Tibial artery (tissue), 4 donors: Measurements from ENCODE around the gene KRTAP5-2.
A peak's percentile ranks its signal among the peaks of the same experiment; 100 is the strongest.

Experiments used
- DNase-seq, 2 donors: peaks; one replicate each; pipeline ENCODE4 v3.0.0-alpha.2; 2019
- H3K27ac ChIP-seq, 2 donors: fragments of 200-600 bp; sonication (generic) in 1 of 2; 1 replicate in 1 of 2; 2 replicates in 1 of 2; pipeline ENCODE4 v1.5.1; 2018 to 2019; ENCODE audit warnings: mild to moderate bottlenecking in 1 of 2
- H3K27me3 ChIP-seq, 2 donors: fragments of 200-600 bp; sonication (generic) in 1 of 2; one replicate each; pipeline versions ENCODE4 v1.5.1 to v1.6.0; 2016 to 2019
- H3K36me3 ChIP-seq, 3 donors: fragments of 200-600 bp; sonication (generic) in 2 of 3; one replicate each; pipeline ENCODE4 v1.5.1; 2016 to 2019; ENCODE audit warnings: mild to moderate bottlenecking in 2 of 3
- H3K4me1 ChIP-seq, 4 donors: fragments of 200-600 bp; sonication (generic) in 2 of 4; 1 replicate in 3 of 4; 2 replicates in 1 of 4; pipeline ENCODE4 v1.5.1; 2016 to 2019
- H3K4me3 ChIP-seq, 2 donors: fragments of 200-600 bp; sonication (generic) in 1 of 2; 1 replicate in 1 of 2; 2 replicates in 1 of 2; pipeline ENCODE4 v1.5.1; 2018 to 2019; ENCODE audit warnings: mild to moderate bottlenecking in 2 of 2
- H3K9me3 ChIP-seq, 3 donors: fragments of 200-600 bp; sonication (generic) in 1 of 3; one replicate each; pipeline ENCODE4 v1.5.1; 2016 to 2019
- CTCF ChIP-seq, 2 experiments: fragments of 200-600 bp in 1 of 2; fragments of 450-650 bp in 1 of 2; IDR thresholded peaks; one replicate each; pipeline ENCODE4 v1.5.1; 2017 to 2019; ENCODE audit warnings: antibody characterized with exemption in 2 of 2, mild to moderate bottlenecking in 1 of 2, moderate library complexity in 1 of 2
- intact Hi-C: fragments of 100-400 bp; cut with DNase I; formaldehyde crosslinking; loops from one replicate; pipeline ENCODE4 v1.15.0; 2023; ENCODE audit warnings: low total_unique reads

KRTAP5-2 gene

GRCh38 chr11:1624621-1625020 is 26.5 kb upstream of the KRTAP5-2 start:
- intact Hi-C loops: loop anchor here (10.0 kb wide), 1 partner anchor 80 kb away; no protein-coding TSS in a partner anchor
- H3K27me3 ChIP-seq: peaks cover 0 to 39% of the 10 kb centered on the region in 2 donors
- TF ChIP-seq CTCF (IDR thresholded peaks at IDR 0.05): no peak

GRCh38 chr11:1623716-1624115 is 25.6 kb upstream of the KRTAP5-2 start:
- Histone ChIP-seq H3K9me3 (no peaks in the 10 kb centered on the region), H3K4me3 (no peak overlapping the region), H3K4me1 (no peaks in the 10 kb centered on the region), H3K27ac (no peak overlapping the region), H3K36me3 (no peaks in the 10 kb centered on the region), H3K27me3 (peaks cover 0 to 30% of the 10 kb centered on the region in 2 donors)
- intact Hi-C loops: loop anchor here (10.0 kb wide), 1 partner anchor 79 kb away; no protein-coding TSS in a partner anchor
- DNase-seq: peak in 1 of 2 donors; percentile 56
- no peak for TF ChIP-seq CTCF (IDR thresholded peaks at IDR 0.05)

More at GRCh38 chr11:1624621-1625020, 26.5 kb upstream of the KRTAP5-2 start:
- Histone ChIP-seq H3K4me1 (no peaks in the 10 kb centered on the region), H3K9me3 (no peaks in the 10 kb centered on the region), H3K4me3 (no peak overlapping the region), H3K27ac (no peak overlapping the region), H3K36me3 (no peaks in the 10 kb centered on the region)
- peak in 1 of 2 donors; percentile 48 for DNase-seq

- no peak for TF ChIP-seq CTCF (IDR thresholded peaks at IDR 0.05)
- Histone ChIP-seq H3K4me1 (no peaks in the 10 kb centered on the region), H3K4me3 (no peak within 1 kb of the TSS), H3K27ac (no peak within 1 kb of the TSS), H3K27me3 (peaks cover 0 to 23% of the 10 kb centered on the region in 2 donors), H3K9me3 (no peaks in the 10 kb centered on the region), H3K36me3 (no peaks in the 10 kb centered on the region)
- DNase-seq: no peak
- intact Hi-C loops: loop anchor here (10.0 kb wide), 1 partner anchor 77 kb away; no protein-coding TSS in a partner anchor
These were observed 24.0 kb upstream of the KRTAP5-2 start, which contains the start of gene KRTAP5-4 for GRCh38 chr11:1622086-1622485. Gene KRTAP5-4, minus strand, starts transcription at chr11:1622138. Its CDS starts 45 bp downstream, at chr11:1622093.

- Histone ChIP-seq H3K9me3 (no peaks in the 10 kb centered on the region), H3K36me3 (no peaks in the 10 kb centered on the region), H3K4me1 (no peaks in the 10 kb centered on the region), H3K4me3 (no peak overlapping the region), H3K27me3 (peaks cover 0 to 32% of the 10 kb centered on the region in 2 donors), H3K27ac (no peak overlapping the region)
- peak in 1 of 2 donors; percentile 24 for DNase-seq
- no peak for TF ChIP-seq CTCF (IDR thresholded peaks at IDR 0.05)
- intact Hi-C loops: no loop called here
These were observed 21.4 kb upstream of the KRTAP5-2 start for GRCh38 chr11:1619449-1619848.

- no peak overlapping the region for H3K4me3 ChIP-seq
- H3K27me3 ChIP-seq: peaks cover 0 to 29% of the 10 kb centered on the region in 2 donors
- H3K9me3 ChIP-seq: no peaks in the 10 kb centered on the region
- no peak for TF ChIP-seq CTCF (IDR thresholded peaks at IDR 0.05)
- no peaks in the 10 kb centered on the region for H3K4me1 ChIP-seq
- no peak overlapping the region for H3K27ac ChIP-seq
- no peaks in the 10 kb centered on the region for H3K36me3 ChIP-seq
- no peak for DNase-seq
- intact Hi-C loops: no loop called here
These were observed 20.1 kb upstream of the KRTAP5-2 start for GRCh38 chr11:1618231-1618630.
